D721Med (cell line): ENCODE measurements around the gene NCK2.

Experiments used
- DNase-seq: peaks from one replicate; pipeline ENCODE4 v3.0.0; 2011; ENCODE audit warnings: low spot score; ENCODE audit not compliant: insufficient read length
- FAIRE-seq: peaks from 2 replicates; lab custom pipeline; 2011; peaks lifted over from hg19 to GRCh38; lab: Jason Lieb, UNC
- TF ChIP-seq, protein P1 (sequence below): IDR thresholded peaks from 2 replicates; pipeline ENCODE4 v1.5.1; 2012; ENCODE audit warnings: mild to moderate bottlenecking, control low read depth; ENCODE audit not compliant: insufficient read depth; ENCODE audit errors: missing control alignments

The NCK2 gene

DNA sequence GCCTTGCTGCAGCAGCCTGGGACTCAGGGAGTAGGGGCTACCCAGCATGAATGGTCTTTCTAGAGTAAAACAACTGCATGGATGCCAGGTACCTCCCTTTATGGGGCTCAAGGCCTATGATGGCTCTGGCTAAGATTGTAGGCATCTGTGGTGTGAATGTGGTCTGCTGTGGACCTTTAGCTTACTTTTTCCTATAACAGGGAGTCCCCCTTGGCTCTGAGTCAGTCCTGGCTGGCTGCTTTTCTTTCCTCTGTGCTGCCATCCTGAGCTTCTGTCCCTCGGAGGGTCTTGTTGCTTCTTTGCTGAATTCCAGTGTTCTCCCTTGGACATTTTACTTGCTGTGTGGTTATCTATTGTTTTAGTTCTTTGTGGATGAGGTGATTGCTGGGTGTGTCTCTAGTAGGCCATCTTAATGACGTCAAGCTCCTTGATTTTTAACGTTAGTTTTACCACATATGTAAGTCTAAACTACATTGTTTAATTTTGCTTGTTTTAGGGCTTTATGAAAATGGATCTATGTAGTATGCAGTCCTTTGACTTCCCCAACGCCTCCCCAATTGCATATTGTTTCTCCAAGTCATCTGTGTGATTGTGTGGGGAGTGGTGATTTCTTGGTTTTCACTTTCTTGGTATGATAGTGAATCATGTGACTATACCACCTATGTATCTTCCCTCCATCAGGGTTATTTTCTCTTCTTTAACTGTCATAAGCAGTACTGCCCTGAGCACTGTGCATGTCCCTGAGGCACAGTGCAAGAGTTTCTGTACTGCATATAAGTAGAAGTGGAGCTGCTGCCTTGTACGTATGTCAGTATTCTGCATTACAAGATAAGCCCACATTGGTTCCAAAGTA, 92.4 kb downstream of the NCK2 start:
- FAIRE-seq (no peak), DNase-seq (no peak)
- TF ChIP-seq, protein P1, sequence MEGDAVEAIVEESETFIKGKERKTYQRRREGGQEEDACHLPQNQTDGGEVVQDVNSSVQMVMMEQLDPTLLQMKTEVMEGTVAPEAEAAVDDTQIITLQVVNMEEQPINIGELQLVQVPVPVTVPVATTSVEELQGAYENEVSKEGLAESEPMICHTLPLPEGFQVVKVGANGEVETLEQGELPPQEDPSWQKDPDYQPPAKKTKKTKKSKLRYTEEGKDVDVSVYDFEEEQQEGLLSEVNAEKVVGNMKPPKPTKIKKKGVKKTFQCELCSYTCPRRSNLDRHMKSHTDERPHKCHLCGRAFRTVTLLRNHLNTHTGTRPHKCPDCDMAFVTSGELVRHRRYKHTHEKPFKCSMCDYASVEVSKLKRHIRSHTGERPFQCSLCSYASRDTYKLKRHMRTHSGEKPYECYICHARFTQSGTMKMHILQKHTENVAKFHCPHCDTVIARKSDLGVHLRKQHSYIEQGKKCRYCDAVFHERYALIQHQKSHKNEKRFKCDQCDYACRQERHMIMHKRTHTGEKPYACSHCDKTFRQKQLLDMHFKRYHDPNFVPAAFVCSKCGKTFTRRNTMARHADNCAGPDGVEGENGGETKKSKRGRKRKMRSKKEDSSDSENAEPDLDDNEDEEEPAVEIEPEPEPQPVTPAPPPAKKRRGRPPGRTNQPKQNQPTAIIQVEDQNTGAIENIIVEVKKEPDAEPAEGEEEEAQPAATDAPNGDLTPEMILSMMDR, result no peak

DNA sequence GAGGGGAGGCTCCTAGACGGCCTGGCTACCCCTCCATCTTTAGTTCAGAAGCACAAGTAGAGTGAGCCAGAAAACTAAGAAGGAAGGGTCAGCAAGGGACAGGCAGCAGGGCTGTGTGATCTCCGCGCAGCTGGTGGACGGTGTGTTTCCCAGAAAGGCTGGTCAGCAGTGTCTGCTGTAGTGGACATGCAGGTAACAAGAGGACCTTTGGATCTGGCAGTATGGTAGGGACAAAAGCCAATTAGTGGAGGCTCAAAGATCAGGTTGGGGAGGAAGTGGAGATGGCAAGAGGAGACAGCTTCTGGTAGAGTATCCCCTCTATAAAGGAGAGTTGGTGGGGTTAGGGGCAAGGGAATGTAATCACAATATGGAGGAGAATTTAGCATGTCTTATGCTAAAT, 95.1 kb downstream of the NCK2 start:
- FAIRE-seq, result no peak
- no peak for DNase-seq
- TF ChIP-seq, protein P1, result no peak

DNA sequence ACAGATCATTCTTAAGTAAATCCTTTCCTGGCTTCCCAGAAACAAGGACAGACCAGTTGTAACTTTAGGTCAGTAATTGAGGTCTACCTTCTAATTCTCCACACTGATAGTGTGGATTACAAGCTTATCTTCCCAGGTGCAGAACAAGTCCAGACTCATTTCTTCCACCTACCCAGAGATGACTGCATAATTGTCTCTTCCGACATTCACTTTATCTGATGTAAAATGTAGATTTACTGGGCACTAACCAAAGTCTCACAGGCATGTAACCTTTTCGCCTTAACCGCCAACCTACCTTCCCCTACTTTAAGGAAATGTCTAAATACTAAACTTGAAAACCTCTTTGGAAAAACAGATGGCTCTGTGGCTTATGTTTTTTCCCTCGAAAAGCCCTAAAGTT, 96.2 kb downstream of the NCK2 start:
- FAIRE-seq, result no peak
- DNase-seq, result no peak
- TF ChIP-seq, protein P1, result no peak

DNA sequence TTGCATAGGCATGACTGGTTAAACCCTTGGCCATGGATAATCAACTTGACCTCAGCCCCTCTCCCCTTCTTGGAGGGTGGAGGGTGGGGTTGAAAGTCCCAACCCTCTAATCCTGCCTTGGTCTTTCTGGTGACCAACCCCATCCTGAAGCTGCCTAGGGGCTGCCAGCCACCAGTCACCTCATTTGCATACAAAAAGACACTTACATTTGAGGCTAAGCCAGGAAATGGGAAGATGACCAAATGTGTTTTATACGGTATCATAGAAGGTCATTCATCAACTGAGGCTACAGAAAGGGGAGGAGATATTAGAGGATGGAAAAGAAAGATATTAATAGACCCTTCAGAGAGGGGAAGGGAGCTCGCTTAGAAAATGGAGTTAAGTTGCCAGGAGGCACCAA, 96.8 kb downstream of the NCK2 start:
- FAIRE-seq, result no peak
- no peak for DNase-seq

DNA sequence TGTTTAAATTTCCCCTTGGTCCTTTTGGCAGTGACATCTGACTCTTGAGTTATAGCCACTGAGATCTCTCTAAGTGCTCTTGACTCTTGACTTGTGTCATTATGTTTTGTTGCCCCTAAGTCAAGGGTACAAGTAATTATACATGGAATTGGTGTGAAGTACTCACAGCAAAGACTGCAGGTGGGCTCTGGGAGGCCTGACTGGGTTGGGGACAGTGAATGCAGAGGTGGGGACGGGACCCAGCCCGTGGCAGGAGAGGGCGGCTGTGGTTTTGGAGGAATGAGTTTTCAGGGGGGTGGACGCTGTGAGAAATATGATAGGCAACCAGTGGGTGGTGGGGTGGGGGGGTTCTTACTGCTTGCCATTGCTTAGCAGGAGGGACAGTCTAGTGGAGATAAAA, 97.8 kb downstream of the NCK2 start:
- TF ChIP-seq, protein P1, result no peak
- DNase-seq (no peak), FAIRE-seq (no peak)

More for the DNA sequence above, 96.8 kb downstream of the NCK2 start:
- TF ChIP-seq, protein P1, result no peak

DNA sequence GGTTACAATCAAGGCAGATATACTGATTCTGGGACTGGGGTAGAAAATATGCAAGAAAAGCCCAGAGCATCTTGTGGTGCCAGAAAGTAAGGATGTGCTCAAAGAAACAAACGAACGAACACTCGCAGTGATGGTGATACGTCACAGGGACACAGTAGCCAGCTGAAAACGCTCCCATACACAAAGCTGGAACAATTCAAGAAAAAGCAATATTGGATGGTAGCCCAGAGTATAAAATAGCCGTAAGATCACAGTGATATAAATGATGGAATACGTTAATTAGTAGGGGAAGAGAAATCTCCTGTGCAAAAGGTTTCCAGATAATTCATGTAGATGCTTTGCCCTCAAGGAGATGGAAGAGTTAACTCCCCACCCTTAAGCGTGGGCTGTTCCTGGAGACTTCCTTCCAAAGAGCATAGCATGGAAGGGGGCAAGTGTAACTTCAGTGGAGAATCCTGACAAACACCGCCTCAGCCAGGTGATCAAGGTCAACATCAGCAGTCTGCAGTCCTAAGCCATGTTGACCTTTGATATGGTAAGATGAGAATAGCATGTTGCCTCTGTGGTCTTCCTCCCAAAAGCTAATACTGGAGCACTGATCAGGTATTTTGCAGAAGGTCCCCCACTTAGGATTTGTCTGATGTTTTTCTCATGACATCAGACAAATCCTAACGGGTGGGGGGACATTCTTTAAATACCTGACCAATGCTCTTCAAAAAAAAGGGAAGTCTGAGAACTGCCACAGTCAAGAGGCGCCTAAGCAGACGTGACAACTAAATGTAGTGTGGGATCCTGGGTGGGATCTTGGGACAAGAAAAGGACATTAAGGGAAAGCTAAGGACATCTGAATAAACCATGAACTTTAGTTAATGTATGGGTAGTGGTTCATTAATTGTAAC, 99.0 kb downstream of the NCK2 start:
- FAIRE-seq (no peak), DNase-seq (no peak)

More for the DNA sequence above, 99.0 kb downstream of the NCK2 start:
- TF ChIP-seq, protein P1, result no peak
